Naive thymus-derived CD8-positive, alpha-beta T cell (primary cell): ENCODE measurements around the gene PAXX. TPM values are rescaled to one million over a fixed set of nuclear protein-coding genes. Genes with fewer than 3 reads are reported as not detected.
"Not testable (repeated sequence)": the region's sequence is repeated elsewhere in the genome, so short reads cannot be mapped to it uniquely, and the experiment has no call there.

Source experiments
- ATAC-seq, 2 donors: fragments of 150-1000 bp; cut with Tn5 transposase in 1 of 2; sonication (Bioruptor Pico), chemical (Tn5 transposase) in 1 of 2; 1 replicate in 1 of 2; 2 replicates in 1 of 2; pipeline ENCODE4 v1.10.0; 2021; ENCODE audit warnings: mild to moderate bottlenecking in 2 of 2, moderate library complexity in 2 of 2
- POLR2A ChIA-PET: fragments of 350-600 bp; sonication (Branson Sonifier 250); formaldehyde crosslinking; loops from one replicate; lab custom pipeline; 2021; ENCODE audit warnings: antibody characterized with exemption; lab: Charles Lee
- DNase-seq, 10 donors: peaks; one replicate each; pipeline versions ENCODE4 v3.0.0 to v3.0.0-alpha.2; 2020 to 2022
- H3K27ac Mint-ChIP-seq, 10 donors: one replicate each; pipeline ENCODE4 v1.8.0; 2020 to 2022; ENCODE audit warnings: mild to moderate bottlenecking in 10 of 10, mixed read lengths in 10 of 10, moderate library complexity in 4 of 10, inconsistent platforms in 1 of 10
- H3K27me3 Mint-ChIP-seq, 5 donors: one replicate each; pipeline ENCODE4 v1.8.0; 2021 to 2022; ENCODE audit warnings: mixed read lengths in 5 of 5
- H3K36me3 Mint-ChIP-seq, 3 donors: one replicate each; pipeline ENCODE4 v1.8.0; 2020 to 2022; ENCODE audit warnings: mixed read lengths in 3 of 3, mild to moderate bottlenecking in 2 of 3, inconsistent platforms in 1 of 3
- H3K4me1 Mint-ChIP-seq, 4 donors: one replicate each; pipeline ENCODE4 v1.8.0; 2021 to 2022; ENCODE audit warnings: mixed read lengths in 4 of 4
- H3K4me3 Mint-ChIP-seq, 10 donors: one replicate each; pipeline ENCODE4 v1.8.0; 2020 to 2022; ENCODE audit warnings: mild to moderate bottlenecking in 10 of 10, mixed read lengths in 10 of 10, moderate library complexity in 6 of 10, inconsistent platforms in 1 of 10
- H3K9me3 Mint-ChIP-seq, 9 donors: one replicate each; pipeline ENCODE4 v1.8.0; 2020 to 2022; ENCODE audit warnings: mixed read lengths in 9 of 9, mild to moderate bottlenecking in 3 of 9, inconsistent platforms in 1 of 9, moderate library complexity in 1 of 9
- polyA plus RNA-seq, 3 donors: library from polyadenylated mRNA; unstranded; fragments of 300-500 nt; fragmentation: Illumina TruSeq; gene quantifications; one replicate each; pipeline ENCODE4 v1.2.3, GENCODE V29; 2021
- total RNA-seq, 8 experiments: library from RNA in 2 of 8; stranded (reverse) in 2 of 8; gene quantifications; one replicate each; pipeline ENCODE4 v1.2.3 and lab custom pipeline; 2021 to 2026

The PAXX gene
- total and polyA plus RNA-seq, 5 experiments from 2014 or later = 104 to 137 (median 119) TPM

DNA sequence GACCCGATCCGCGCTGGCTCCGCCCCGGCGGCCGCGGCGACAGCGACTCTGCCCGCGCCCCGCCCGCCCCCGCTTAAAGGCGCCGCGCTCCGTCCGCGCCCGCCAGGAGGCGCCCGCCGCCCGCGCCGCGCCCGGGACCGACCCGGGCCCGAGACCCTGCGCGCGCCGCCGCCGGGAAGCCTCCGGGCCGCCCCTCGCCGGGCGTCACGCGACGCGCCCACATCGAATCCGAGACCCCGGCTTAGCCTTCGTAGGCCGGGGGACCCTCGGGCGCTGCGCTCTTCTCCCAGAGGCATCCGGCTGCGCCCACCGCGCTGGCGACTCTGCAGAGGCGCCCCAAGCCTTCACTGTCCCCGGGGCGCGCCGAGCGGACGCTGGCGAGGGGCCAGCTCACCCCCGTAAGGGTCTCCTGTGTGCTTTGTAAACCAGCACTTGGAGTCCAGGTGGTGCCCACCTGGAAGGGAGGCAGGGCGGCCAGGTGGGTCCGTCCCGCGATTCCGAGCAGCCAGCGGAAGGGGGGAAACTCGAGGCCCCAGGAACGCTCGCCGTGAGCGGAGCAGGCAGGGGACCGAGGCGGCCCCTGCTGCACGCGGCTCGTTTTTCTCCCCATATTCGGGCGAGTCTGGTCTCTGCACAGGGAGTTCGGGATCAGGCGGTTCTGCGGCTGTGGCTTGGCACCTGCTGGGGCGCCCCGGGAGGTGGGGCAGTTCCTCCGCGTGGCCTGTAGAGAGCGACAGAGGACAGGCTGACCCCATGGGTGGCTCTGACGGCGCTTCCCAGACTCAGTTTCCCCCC lies 36.2 kb downstream of the PAXX start:
- no peaks in the 10 kb centered on the region for H3K36me3 Mint-ChIP-seq
- peak overlapping the region in 8 of 10 donors; percentile 9 to 88 (median 72) for H3K27ac Mint-ChIP-seq
- H3K4me1 Mint-ChIP-seq = peaks cover 16 to 66% (median 55%) of the 10 kb centered on the region in 4 donors
- ATAC-seq (peak; percentile 63 to 77), DNase-seq (peak; percentile 32 to 80 (median 64))
- POLR2A ChIA-PET = interaction anchor here (0.6 to 4.9 kb wide), 11 partner anchors 9 to 239 kb away, joined by 3 to 26 read pairs (median 3); partner anchors contain the start of genes C8G, CLIC3, FBXW5 and MAN1B1
- no peaks in the 10 kb centered on the region for H3K9me3 Mint-ChIP-seq
- H3K4me3 Mint-ChIP-seq = peak overlapping the region; percentile 75 to 88 (median 83)
- no peaks in the 10 kb centered on the region for H3K27me3 Mint-ChIP-seq

DNA sequence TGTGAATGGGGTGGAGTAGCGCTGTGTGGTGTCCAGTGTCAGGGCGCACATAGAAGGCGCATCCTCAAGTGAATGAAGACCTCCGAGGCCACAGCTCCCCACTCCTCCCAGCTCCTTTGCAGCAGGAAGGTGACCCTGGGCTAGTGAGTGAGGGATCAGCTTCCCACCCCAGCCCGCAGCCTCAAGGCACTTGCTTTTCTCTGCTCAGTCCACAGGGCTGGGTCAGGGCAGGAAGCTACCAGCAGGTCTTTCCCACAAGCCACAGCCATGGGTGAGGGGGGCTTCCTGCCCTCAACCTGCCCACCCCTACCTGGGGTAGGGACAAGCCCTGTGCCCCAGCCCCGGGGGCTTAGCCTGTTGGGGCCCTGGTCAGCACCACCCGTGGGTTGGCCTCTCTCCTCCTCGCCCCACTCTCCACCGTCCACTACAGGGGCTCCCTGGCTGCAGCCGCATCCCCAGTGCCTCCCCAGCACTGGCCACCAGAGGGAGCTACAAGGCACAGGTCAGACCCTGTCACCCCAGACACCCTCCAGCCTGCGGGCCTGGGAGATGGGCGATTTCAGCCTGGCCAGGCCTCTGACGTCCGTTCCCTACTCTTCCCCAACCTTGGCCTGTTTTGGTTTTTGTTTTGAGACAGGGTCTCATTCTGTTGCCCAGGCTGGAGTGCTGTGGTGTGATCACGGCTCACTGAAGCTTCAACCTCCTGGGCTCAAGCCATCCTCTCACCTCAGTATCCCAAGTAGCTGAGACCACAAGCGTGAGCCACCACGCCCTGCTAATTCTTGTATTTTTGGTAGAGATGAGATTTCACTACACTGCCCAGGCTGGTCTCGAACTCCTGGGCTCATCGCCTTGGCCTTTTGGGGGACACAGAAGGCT lies 37.1 kb downstream of the PAXX start:
- H3K4me1 Mint-ChIP-seq = peaks cover 16 to 68% (median 61%) of the 10 kb centered on the region in 4 donors
- no peaks in the 10 kb centered on the region for H3K36me3 Mint-ChIP-seq
- peak overlapping the region; percentile 56 to 88 (median 72) for H3K27ac Mint-ChIP-seq
- POLR2A ChIA-PET = interaction anchor here (0.6 to 4.9 kb wide), 12 partner anchors 29 to 240 kb away, joined by 3 to 26 read pairs (median 3); partner anchors contain the start of genes C8G, CLIC3, FBXW5 and MAN1B1
- no peaks in the 10 kb centered on the region for H3K9me3 Mint-ChIP-seq
- DNase-seq = peak; percentile 29 to 76 (median 62)
- no peaks in the 10 kb centered on the region for H3K27me3 Mint-ChIP-seq
- peak overlapping the region; percentile 75 to 88 (median 83) for H3K4me3 Mint-ChIP-seq
- ATAC-seq = peak; percentile 15 to 29

DNA sequence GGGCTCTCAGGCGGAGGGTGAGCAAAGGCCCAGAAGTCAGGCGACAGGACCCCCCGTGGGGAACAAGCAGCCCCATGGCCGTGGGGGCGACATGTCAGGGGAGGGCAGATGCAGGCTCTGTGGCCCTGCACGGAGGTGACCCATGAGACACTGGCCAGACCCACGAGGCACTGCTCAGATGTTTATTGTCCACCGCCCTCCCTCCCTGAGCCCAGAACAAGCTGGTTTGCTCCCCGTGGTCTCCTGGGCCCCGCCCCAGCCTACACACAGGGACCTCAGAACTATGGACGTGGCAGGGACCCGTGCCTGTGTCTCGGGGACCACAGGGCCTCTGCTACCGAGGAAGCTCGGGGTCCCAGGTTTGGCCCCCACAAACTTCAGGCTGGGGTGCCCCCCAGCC lies 37.8 kb downstream of the PAXX start:
- Mint-ChIP-seq H3K27ac (peak overlapping the region in 7 of 10 donors; percentile 57 to 89 (median 81)), H3K4me1 (peaks cover 22 to 72% (median 67%) of the 10 kb centered on the region in 4 donors), H3K27me3 (no peaks in the 10 kb centered on the region), H3K36me3 (no peaks in the 10 kb centered on the region), H3K4me3 (peak overlapping the region; percentile 76 to 88 (median 82)), H3K9me3 (no peaks in the 10 kb centered on the region)
- POLR2A ChIA-PET = interaction anchor here (0.6 to 2.6 kb wide), 9 partner anchors 30 to 242 kb away, joined by 3 to 13 read pairs (median 3); partner anchors contain the start of genes CLIC3, FBXW5, MAN1B1 and PAXX
- DNase-seq (no peak), ATAC-seq (no peak)

DNA sequence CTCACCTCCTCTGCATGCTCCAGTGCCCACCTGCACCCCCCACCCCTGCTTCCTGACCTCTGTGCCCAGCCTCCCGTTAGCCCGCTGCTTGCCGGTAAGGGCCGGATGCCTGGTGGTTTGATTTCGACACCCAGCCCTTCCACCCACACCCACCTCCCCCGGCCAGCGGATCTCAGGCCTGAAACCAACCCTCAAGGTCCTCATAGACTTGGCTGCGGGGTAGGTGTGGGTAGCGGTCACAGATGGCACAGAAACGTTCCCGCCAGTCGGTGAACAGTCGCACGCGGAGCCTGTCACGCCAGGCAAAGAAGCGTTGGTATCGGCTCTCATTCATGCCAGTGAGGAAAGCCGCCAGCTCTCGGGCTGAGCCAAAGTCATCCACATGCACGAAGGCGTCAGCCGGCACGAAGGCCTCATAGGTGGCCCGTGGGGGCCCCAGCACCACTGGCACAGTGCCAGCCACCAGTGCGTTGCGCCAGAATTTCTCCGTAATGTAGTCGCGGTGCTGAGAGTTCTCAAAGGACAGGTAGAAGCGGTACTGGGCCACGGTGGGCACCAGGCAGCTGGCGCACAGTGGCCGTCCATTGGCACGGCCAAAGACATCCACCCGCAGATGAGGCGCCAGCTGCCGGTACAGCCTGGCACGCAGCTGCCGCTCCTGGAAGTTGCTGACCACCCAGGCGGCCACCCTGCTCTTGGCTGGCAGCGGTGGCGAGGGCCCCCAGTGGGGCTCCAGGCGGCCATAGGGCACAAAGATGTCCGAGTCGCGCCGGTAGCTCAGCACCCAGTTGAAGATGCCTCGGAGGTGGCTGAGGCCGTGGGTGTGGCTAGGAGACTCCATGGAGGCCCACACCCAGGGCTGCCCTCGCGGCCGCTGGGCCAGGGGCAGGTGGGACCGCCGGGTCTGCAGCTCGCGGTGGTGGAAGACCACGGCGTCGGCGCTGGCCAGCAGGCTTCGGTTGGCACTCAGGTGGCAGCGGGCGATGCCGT lies 38.6 kb downstream of the PAXX start:
- Mint-ChIP-seq H3K4me3 (peak overlapping the region; percentile 66 to 88 (median 80)), H3K36me3 (no peaks in the 10 kb centered on the region), H3K9me3 (no peaks in the 10 kb centered on the region), H3K27ac (peak overlapping the region in 9 of 10 donors; percentile 57 to 89 (median 72)), H3K4me1 (peaks cover 26 to 74% (median 70%) of the 10 kb centered on the region in 4 donors), H3K27me3 (no peaks in the 10 kb centered on the region)
- DNase-seq (peak in 2 of 10 donors; percentile 31 to 56), ATAC-seq (no peak)
- POLR2A ChIA-PET = interaction anchor here (0.9 to 2.6 kb wide), 7 partner anchors 35 to 243 kb away, joined by 4 to 13 read pairs (median 5); partner anchors contain the start of genes CLIC3, MAN1B1, PAXX and RABL6

DNA sequence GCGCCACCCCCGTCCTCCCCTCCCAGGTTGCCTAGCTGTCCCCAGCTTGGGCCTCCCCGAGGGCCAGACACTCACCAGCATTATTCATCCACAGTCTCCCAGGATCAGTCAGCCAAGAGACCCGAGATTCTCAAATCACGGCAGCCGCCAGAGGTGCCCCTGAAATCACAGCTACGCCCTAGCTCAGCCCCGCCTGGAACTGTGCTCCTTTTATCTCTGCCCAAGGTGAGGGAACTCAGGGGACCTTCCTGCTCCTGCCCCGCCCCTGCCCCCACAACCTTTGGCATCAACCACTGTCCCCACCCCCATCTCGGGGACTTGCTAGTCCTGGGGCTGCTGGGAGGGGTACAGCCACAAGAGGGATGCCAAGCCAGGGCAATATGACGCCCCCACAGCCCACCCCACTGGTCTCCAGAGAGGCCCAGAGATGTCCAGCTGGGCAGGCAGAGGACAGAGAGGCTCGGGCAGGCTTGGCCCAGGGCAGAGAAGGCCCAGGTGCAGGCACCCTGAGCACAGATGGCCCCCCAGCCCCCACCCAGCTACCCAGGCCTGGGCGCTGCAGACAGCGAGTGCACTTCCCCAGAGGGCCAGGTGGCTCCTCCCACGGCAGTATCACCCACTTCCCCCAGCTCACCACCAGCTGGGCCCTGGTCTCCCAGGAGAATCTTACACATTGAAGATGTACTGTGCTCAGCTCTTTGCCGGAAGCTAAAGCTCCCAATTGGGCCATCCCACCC lies 39.9 kb downstream of the PAXX start, which contains the start of gene FUT7:
Gene FUT7 (minus strand): TSS at position 185 of the 737 bp plus-strand sequence. CDS start 97 bp downstream, at position 88.
- peak in 1 of 2 donors; percentile 26 for ATAC-seq
- Mint-ChIP-seq H3K27me3 (no peaks in the 10 kb centered on the region), H3K4me3 (peak within 1 kb of the TSS; percentile 72 to 92 (median 81)), H3K27ac (peak within 1 kb of the TSS in 9 of 10 donors; percentile 79 to 92 (median 83)), H3K36me3 (no peaks in the 10 kb centered on the region), H3K4me1 (peaks cover 24 to 66% (median 61%) of the 10 kb centered on the region in 4 donors), H3K9me3 (no peaks in the 10 kb centered on the region)
- peak in 5 of 10 donors; percentile 30 to 44 (median 33) for DNase-seq
- POLR2A ChIA-PET = interaction anchor here (1.5 to 1.9 kb wide), 2 partner anchors 36 to 39 kb away, joined by 5 to 7 read pairs; partner anchors contain the start of genes CLIC3 and PAXX

DNA sequence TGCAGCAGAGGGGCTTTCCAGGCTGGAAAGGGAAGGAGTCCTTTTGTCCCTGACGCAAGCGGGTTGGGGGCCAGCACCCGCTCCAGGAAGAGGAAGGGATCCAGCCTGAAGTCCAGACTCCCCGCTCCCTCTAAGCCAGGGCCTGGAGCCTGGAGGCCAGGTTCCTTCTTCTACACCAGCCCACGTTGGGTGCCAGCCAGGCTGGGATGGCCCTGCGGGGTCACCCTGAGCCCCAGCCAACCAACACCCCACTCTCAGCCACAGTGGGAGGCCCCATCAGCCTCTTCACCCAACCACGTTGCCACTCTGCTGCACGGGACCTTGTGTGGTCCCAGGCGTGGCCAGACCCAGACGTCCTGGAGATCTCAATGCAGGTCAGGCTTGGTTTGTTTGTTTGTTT lies 40.6 kb downstream of the PAXX start:
- DNase-seq (no peak), ATAC-seq (no peak)
- POLR2A ChIA-PET = interaction anchor here (1.0 to 3.2 kb wide), 3 partner anchors 8 to 208 kb away, joined by 3 to 16 read pairs (median 5); partner anchors contain the start of genes PAXX and TUBB4B
- Mint-ChIP-seq H3K9me3 (no peaks in the 10 kb centered on the region), H3K27me3 (no peaks in the 10 kb centered on the region), H3K4me3 (peak overlapping the region in 6 of 10 donors; percentile 3 to 84 (median 43)), H3K27ac (peak overlapping the region in 7 of 10 donors; percentile 14 to 80 (median 49)), H3K4me1 (peaks cover 24 to 61% (median 57%) of the 10 kb centered on the region in 4 donors), H3K36me3 (no peaks in the 10 kb centered on the region)

DNA sequence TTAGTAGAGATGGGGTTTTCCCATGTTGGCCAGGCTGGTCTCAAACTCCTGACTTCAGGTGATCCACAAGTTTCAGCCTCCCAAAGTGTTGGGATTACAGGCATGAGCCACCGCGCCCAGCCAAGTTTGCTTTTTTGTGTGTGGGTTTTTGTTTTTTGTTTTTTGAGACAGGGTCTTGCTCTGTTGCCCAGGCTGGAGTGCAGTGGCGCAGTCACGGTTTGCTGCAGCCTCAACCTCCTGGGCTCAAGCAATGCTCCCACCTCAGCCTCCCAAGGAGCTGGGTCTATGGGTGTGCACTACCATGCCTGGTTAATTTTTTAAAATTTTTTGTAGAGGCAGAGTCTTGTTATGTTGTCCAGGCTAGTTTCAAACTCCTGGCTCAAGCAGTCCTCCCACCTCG lies 41.3 kb downstream of the PAXX start:
- POLR2A ChIA-PET = interaction anchor here (1.0 to 3.2 kb wide), 4 partner anchors 9 to 243 kb away, joined by 3 to 16 read pairs (median 5); partner anchors contain the start of genes PAXX, TMEM141 and TUBB4B
- Mint-ChIP-seq H3K4me1 (peaks cover 24 to 61% (median 57%) of the 10 kb centered on the region in 4 donors), H3K27ac (peak overlapping the region in 5 of 10 donors; percentile 14 to 80 (median 65)), H3K4me3 (peak overlapping the region in 6 of 10 donors; percentile 19 to 84 (median 46))
- H3K36me3 Mint-ChIP-seq, ATAC-seq, H3K27me3 Mint-ChIP-seq, DNase-seq, H3K9me3 Mint-ChIP-seq: not testable (repeated sequence)

DNA sequence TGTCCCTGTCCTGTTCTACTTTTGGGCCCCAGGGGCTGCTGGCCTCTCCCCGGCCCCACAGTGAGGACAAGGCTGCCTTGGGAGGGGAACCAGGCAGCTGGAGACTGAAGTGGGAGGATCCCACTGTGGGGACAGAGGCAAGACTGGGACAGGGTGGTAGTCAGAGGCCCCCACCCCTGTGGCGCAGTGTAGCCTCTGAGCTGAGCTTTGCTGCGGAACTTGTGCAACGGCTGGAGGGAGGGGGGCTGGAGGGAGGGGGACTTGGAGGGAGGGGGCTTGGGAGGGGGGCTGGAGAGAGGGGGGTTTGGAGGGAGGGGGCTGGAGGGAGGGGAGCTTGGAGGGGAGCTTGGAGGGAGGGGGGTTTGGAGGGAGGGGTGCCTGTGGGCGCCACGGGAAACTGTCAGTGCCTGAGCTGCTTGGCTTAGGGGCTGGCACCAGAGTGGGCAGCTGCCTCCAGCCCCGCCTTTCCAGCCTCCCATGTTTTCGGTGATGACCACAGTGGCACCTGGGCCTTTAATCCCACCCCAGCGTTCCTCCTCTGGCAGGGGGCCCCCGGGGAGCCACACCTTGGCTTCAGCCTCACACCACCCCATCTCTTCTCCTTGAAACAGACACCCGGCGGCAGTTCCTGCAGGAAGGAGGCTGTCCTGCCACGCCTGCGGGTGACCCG lies 42.0 kb downstream of the PAXX start:
- peaks cover 0 to 2% (median 0%) of the 10 kb centered on the region in 5 donors for H3K27me3 Mint-ChIP-seq
- DNase-seq = no peak
- no peak for ATAC-seq
- no peaks in the 10 kb centered on the region for H3K36me3 Mint-ChIP-seq
- peaks cover 24 to 59% (median 51%) of the 10 kb centered on the region in 4 donors for H3K4me1 Mint-ChIP-seq
- H3K9me3 Mint-ChIP-seq = no peaks in the 10 kb centered on the region
- peak overlapping the region; percentile 65 to 89 (median 78) for H3K4me3 Mint-ChIP-seq
- POLR2A ChIA-PET = interaction anchor here (0.7 to 3.2 kb wide), 17 partner anchors 10 to 306 kb away, joined by 3 to 17 read pairs (median 5); partner anchors contain the start of genes AJM1, CLIC3, FBXW5 and MAN1B1
- peak overlapping the region in 9 of 10 donors; percentile 19 to 88 (median 79) for H3K27ac Mint-ChIP-seq

DNA sequence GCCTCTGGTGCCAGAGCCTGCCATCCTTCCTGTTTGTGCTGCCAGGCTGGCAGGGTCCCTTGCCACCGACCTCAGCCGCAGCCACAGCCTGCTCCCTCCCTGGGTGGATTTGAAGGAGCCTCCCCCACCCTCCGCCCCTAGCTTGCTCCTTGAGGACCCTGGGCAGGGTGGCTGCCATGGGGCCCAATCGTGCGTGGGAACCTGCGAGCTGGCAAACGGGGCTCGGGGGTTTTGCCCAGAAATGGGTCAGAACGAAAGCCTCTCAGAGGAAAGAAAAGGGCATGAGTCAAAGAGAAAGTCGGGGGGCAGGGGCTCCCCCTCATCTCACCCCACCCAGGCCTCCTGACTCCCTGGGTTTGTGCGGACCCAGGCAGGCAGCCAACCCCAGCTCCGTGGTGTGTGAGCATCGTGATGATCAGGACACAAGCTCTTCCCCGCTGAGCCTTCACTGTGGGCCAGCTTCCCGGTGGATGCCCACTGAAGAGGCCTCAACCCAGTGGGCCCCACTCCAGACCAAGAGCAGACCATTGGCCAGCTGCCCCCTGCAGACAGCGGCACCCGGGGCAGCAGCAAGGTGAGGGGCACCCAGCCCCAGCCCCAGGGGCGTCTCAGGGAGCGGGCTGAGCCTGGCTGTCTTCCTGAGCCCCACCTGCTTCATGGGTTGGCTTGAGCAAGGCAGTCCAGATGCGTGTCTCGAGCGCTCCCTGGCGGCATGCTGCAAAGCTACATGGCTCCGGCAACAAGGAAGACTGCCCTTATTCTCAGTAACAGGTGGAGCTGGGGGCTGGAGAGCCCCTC lies 42.7 kb downstream of the PAXX start:
- Mint-ChIP-seq H3K4me1 (peaks cover 19 to 52% (median 44%) of the 10 kb centered on the region in 4 donors), H3K27me3 (peaks cover 0 to 2% (median 0%) of the 10 kb centered on the region in 5 donors), H3K9me3 (no peaks in the 10 kb centered on the region), H3K27ac (peak overlapping the region; percentile 19 to 88 (median 74)), H3K4me3 (peak overlapping the region; percentile 65 to 89 (median 78)), H3K36me3 (no peaks in the 10 kb centered on the region)
- peak; percentile 84 to 89 for ATAC-seq
- peak; percentile 77 to 93 (median 86) for DNase-seq
- POLR2A ChIA-PET = interaction anchor here (0.7 to 3.2 kb wide), 22 partner anchors 10 to 307 kb away, joined by 3 to 17 read pairs (median 4); partner anchors contain the start of genes AJM1, CLIC3, FBXW5 and MAN1B1
